T-helper 1 cell treated with Interleukin-12 subunit alpha and Interleukin-12 subunit beta and Interleukin-4 antibody, amounts not matched to agents 30 μg/mL and 1 μg/mL, for 36 hours (primary cell): Measurements from ENCODE around the gene TCF12.

ENCODE experiments used
- H3K27ac Mint-ChIP-seq: one replicate; pipeline ENCODE4 v1.8.0; 2021; ENCODE audit warnings: mild to moderate bottlenecking, mixed read lengths
- H3K27me3 Mint-ChIP-seq: one replicate; pipeline ENCODE4 v1.8.0; 2021; ENCODE audit warnings: low read depth, mixed read lengths
- H3K36me3 Mint-ChIP-seq: one replicate; pipeline ENCODE4 v1.8.0; 2021; ENCODE audit warnings: low read depth, mixed read lengths
- H3K4me1 Mint-ChIP-seq: one replicate; pipeline ENCODE4 v1.8.0; 2021; ENCODE audit warnings: low read depth, mixed read lengths
- H3K4me3 Mint-ChIP-seq: one replicate; pipeline ENCODE4 v1.8.0; 2021; ENCODE audit warnings: mild to moderate bottlenecking, moderate library complexity, mixed read lengths
- H3K9me3 Mint-ChIP-seq: one replicate; pipeline ENCODE4 v1.8.0; 2021; ENCODE audit warnings: mixed read lengths

The TCF12 gene

GRCh38 chr15:57171426-57171825 is 253.0 kb downstream of the TCF12 start:
- Mint-ChIP-seq H3K36me3 (peaks cover 15% of the 10 kb centered on the region), H3K9me3 (no peaks in the 10 kb centered on the region), H3K4me3 (no peak overlapping the region), H3K4me1 (peaks cover 2% of the 10 kb centered on the region), H3K27me3 (no peaks in the 10 kb centered on the region), H3K27ac (no peak overlapping the region)

- no peaks in the 10 kb centered on the region for H3K27me3 Mint-ChIP-seq
- H3K4me3 Mint-ChIP-seq = no peak overlapping the region
These were observed 254.5 kb downstream of the TCF12 start for GRCh38 chr15:57172925-57173324.

DNA sequence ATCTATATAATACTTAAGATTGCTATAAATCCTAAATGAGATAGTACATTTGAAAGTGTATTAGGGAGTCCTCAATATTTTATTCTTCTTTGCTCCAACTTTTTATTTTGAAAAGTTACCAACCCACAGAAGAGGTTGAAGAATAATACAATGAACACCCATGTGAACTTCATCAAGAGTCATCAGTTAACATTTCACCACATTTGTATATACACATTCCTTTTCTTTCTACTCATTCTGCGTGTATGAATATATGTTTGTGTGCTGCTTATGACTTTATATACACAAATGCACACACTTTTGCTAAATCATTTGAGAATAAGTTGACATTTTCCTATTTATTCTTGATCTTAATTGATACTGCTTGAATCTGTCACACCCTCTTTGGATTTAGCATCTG is 264.6 kb downstream of the TCF12 start:
- Mint-ChIP-seq H3K27me3 (no peaks in the 10 kb centered on the region), H3K36me3 (peaks cover 11% of the 10 kb centered on the region), H3K9me3 (no peaks in the 10 kb centered on the region), H3K4me1 (peaks cover 4% of the 10 kb centered on the region), H3K27ac (no peak overlapping the region), H3K4me3 (no peak overlapping the region)

More at GRCh38 chr15:57172925-57173324, 254.5 kb downstream of the TCF12 start:
- H3K4me1 Mint-ChIP-seq = no peaks in the 10 kb centered on the region
- no peaks in the 10 kb centered on the region for H3K9me3 Mint-ChIP-seq
- H3K36me3 Mint-ChIP-seq = peaks cover 12% of the 10 kb centered on the region
- no peak overlapping the region for H3K27ac Mint-ChIP-seq

GRCh38 chr15:57183614-57184344 is 265.3 kb downstream of the TCF12 start:
- Mint-ChIP-seq H3K4me1 (peaks cover 4% of the 10 kb centered on the region), H3K27me3 (no peaks in the 10 kb centered on the region), H3K36me3 (peaks cover 11% of the 10 kb centered on the region), H3K27ac (no peak overlapping the region), H3K4me3 (no peak overlapping the region), H3K9me3 (no peaks in the 10 kb centered on the region)

- peaks cover 2% of the 10 kb centered on the region for H3K4me1 Mint-ChIP-seq
- no peak overlapping the region for H3K4me3 Mint-ChIP-seq
- H3K9me3 Mint-ChIP-seq = no peaks in the 10 kb centered on the region
- H3K27me3 Mint-ChIP-seq = no peaks in the 10 kb centered on the region
- peaks cover 10% of the 10 kb centered on the region for H3K36me3 Mint-ChIP-seq
- H3K27ac Mint-ChIP-seq = no peak overlapping the region
These were observed 266.1 kb downstream of the TCF12 start for GRCh38 chr15:57184502-57184901.

GRCh38 chr15:57185507-57186074 is 267.1 kb downstream of the TCF12 start:
- Mint-ChIP-seq H3K4me1 (no peaks in the 10 kb centered on the region), H3K4me3 (no peak overlapping the region), H3K36me3 (peaks cover 8% of the 10 kb centered on the region), H3K27me3 (no peaks in the 10 kb centered on the region), H3K27ac (no peak overlapping the region), H3K9me3 (no peaks in the 10 kb centered on the region)

DNA sequence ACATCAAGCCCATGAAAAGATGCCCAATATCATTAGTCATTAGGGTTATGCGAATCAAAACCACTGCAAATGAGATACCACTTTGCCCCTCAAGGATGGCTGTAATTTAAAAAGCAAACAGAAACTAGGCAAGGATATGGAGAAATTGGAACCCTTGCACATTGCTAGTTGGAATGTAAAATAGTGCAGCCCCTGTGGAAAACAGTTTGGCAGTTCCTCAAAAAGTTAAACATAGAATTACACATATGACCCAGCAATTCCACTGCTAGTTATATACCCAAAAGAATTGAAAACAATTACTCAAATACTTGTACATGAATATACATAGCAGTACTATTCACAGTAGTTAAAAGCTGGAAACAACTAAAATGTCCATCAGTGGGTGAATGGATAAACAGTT is 271.0 kb downstream of the TCF12 start:
- Mint-ChIP-seq H3K4me3 (no peak overlapping the region), H3K4me1 (no peaks in the 10 kb centered on the region), H3K27me3 (no peaks in the 10 kb centered on the region), H3K27ac (no peak overlapping the region), H3K9me3 (no peaks in the 10 kb centered on the region), H3K36me3 (peaks cover 18% of the 10 kb centered on the region)

- Mint-ChIP-seq H3K27ac (no peak overlapping the region), H3K36me3 (peaks cover 16% of the 10 kb centered on the region), H3K4me1 (no peaks in the 10 kb centered on the region), H3K9me3 (no peaks in the 10 kb centered on the region), H3K27me3 (no peaks in the 10 kb centered on the region), H3K4me3 (no peak overlapping the region)
These were observed 271.8 kb downstream of the TCF12 start for GRCh38 chr15:57190208-57190607.

- H3K27ac Mint-ChIP-seq = peak overlapping the region; percentile 7
- H3K4me3 Mint-ChIP-seq = no peak overlapping the region
- no peaks in the 10 kb centered on the region for H3K9me3 Mint-ChIP-seq
- no peaks in the 10 kb centered on the region for H3K27me3 Mint-ChIP-seq
- H3K36me3 Mint-ChIP-seq = peaks cover 16% of the 10 kb centered on the region
- no peaks in the 10 kb centered on the region for H3K4me1 Mint-ChIP-seq
These were observed 274.7 kb downstream of the TCF12 start for GRCh38 chr15:57193161-57193560.

DNA sequence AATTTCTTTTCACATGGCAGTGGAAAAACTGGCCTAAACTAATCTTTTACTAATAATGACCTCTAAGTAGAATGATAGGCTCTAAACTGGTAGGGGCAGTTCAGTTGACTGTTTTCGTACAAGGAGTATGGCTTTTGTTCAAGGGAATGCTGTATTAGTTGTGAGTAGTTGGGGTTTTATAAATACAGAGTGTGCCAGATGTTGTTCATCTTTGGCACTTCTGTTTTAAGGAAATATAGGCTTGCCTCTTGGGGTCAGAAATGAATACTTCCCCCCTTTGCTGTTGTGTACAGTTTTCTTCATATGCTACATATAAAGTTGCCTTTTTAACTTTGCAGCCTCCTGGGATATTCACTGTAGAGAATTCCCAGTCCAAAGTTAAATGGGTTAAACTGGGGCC is 276.9 kb downstream of the TCF12 start:
- Mint-ChIP-seq H3K9me3 (no peaks in the 10 kb centered on the region), H3K4me1 (no peaks in the 10 kb centered on the region), H3K27ac (no peak overlapping the region), H3K4me3 (no peak overlapping the region), H3K27me3 (no peaks in the 10 kb centered on the region), H3K36me3 (peaks cover 16% of the 10 kb centered on the region)

- no peak overlapping the region for H3K27ac Mint-ChIP-seq
- H3K4me3 Mint-ChIP-seq = no peak overlapping the region
- no peaks in the 10 kb centered on the region for H3K27me3 Mint-ChIP-seq
- peaks cover 7% of the 10 kb centered on the region for H3K4me1 Mint-ChIP-seq
- H3K9me3 Mint-ChIP-seq = no peaks in the 10 kb centered on the region
- H3K36me3 Mint-ChIP-seq = peaks cover 16% of the 10 kb centered on the region
These were observed 278.4 kb downstream of the TCF12 start for GRCh38 chr15:57196865-57197264.

GRCh38 chr15:57198131-57198530 is 279.7 kb downstream of the TCF12 start:
- Mint-ChIP-seq H3K27me3 (no peaks in the 10 kb centered on the region), H3K4me3 (no peak overlapping the region), H3K36me3 (peaks cover 9% of the 10 kb centered on the region), H3K9me3 (no peaks in the 10 kb centered on the region), H3K4me1 (peaks cover 8% of the 10 kb centered on the region), H3K27ac (no peak overlapping the region)

GRCh38 chr15:57198654-57199291 is 280.3 kb downstream of the TCF12 start:
- H3K36me3 Mint-ChIP-seq = peaks cover 6% of the 10 kb centered on the region
- peaks cover 8% of the 10 kb centered on the region for H3K4me1 Mint-ChIP-seq
- no peak overlapping the region for H3K4me3 Mint-ChIP-seq
- H3K27ac Mint-ChIP-seq = no peak overlapping the region
- no peaks in the 10 kb centered on the region for H3K27me3 Mint-ChIP-seq
- no peaks in the 10 kb centered on the region for H3K9me3 Mint-ChIP-seq

DNA sequence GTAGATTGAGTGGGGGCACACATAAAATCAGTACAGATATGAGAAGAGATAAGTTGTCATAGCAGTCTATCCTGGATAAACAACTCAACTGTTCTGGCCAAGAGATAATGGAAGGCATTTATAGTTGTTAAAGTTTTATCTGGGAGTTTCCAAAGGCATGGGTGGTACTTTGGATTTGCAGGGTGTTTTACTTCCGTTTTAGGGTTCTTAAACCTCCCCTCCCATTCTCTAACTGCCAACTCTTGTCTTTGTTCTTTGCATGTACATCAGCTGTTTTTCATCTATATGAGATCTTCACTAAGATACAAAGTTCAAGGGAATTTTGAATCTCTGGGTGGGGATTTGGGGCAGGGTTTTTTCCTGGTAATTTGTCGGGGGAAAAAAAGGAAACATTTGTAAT is 283.1 kb downstream of the TCF12 start:
- no peak overlapping the region for H3K27ac Mint-ChIP-seq
- peaks cover 8% of the 10 kb centered on the region for H3K4me1 Mint-ChIP-seq
- no peaks in the 10 kb centered on the region for H3K9me3 Mint-ChIP-seq
- H3K36me3 Mint-ChIP-seq = peaks cover 7% of the 10 kb centered on the region
- H3K4me3 Mint-ChIP-seq = no peak overlapping the region
- H3K27me3 Mint-ChIP-seq = no peaks in the 10 kb centered on the region

GRCh38 chr15:57203906-57204305 is 285.5 kb downstream of the TCF12 start:
- peaks cover 2% of the 10 kb centered on the region for H3K36me3 Mint-ChIP-seq
- H3K9me3 Mint-ChIP-seq = no peaks in the 10 kb centered on the region
- H3K4me3 Mint-ChIP-seq = no peak overlapping the region
- H3K27me3 Mint-ChIP-seq = no peaks in the 10 kb centered on the region
- H3K27ac Mint-ChIP-seq = no peak overlapping the region
- peaks cover 8% of the 10 kb centered on the region for H3K4me1 Mint-ChIP-seq
